Measurements from ENCODE around the gene FGFR3.
A peak's percentile ranks its signal among the peaks of the same experiment; 100 is the strongest.

DNA sequence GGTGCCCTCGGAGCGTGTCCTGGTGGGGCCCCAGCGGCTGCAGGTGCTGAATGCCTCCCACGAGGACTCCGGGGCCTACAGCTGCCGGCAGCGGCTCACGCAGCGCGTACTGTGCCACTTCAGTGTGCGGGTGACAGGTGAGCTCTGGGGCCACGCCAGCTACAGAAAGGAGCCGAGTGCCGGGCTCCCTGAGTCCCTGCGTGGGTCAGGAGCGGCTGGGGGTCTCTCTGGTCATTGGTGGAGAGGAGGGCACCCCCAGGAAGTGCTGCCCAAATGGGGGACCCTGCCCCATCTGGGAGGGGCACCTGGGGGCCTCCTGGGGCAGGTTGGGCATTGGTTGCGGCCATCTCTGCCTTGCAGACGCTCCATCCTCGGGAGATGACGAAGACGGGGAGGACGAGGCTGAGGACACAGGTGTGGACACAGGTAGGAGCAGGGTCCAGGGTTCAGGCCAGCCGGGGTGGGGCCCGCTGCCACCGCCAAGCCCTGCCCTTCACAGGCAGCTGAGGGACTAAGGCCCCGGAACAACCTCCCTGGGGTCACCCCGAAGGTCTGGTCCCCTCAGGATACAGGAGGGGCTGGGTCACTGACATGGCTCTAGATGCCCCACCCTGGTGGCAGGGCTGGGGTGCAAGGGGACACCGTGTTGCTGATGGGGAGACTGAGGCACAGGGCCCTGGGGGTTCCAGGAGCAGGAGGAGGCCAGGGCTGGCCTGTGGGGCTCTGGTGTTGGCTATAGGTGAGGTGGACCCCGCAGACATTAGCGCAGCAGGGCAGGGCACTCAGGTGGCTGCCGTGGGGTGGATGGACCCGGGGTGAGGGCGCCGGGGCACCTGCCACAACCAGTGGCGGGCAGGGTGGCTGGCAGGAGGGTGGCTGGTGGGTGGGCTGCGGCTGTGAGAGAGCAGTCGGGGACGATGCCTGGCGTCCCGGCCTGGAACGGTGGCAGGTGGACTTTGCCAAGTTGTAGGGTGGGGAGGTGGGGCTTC lies 6.6 kb downstream of the FGFR3 start:
- peak; percentile 28 to 35 for TF ChIP-seq POLR2A (IDR thresholded peaks at IDR 0.05)
- TF ChIP-seq, protein P1, sequence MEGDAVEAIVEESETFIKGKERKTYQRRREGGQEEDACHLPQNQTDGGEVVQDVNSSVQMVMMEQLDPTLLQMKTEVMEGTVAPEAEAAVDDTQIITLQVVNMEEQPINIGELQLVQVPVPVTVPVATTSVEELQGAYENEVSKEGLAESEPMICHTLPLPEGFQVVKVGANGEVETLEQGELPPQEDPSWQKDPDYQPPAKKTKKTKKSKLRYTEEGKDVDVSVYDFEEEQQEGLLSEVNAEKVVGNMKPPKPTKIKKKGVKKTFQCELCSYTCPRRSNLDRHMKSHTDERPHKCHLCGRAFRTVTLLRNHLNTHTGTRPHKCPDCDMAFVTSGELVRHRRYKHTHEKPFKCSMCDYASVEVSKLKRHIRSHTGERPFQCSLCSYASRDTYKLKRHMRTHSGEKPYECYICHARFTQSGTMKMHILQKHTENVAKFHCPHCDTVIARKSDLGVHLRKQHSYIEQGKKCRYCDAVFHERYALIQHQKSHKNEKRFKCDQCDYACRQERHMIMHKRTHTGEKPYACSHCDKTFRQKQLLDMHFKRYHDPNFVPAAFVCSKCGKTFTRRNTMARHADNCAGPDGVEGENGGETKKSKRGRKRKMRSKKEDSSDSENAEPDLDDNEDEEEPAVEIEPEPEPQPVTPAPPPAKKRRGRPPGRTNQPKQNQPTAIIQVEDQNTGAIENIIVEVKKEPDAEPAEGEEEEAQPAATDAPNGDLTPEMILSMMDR (IDR thresholded peaks at IDR 0.05): no peak

Measured in Peyer's patch (tissue), 4 donors.